GM18519 (cell line): ENCODE data around the gene ATP2A2.
"Not testable (repeated sequence)": the region's sequence is repeated elsewhere in the genome, so short reads cannot be mapped to it uniquely, and the experiment has no call there.

Experiments
- ATAC-seq: cut with Tn5 transposase; IDR thresholded peaks from one replicate; pipeline ENCODE4 v1.9.1; 2021; ENCODE audit warnings: mild to moderate bottlenecking, moderate library complexity; ENCODE audit not compliant: unreplicated experiment, low FRiP score

Gene ATP2A2

DNA sequence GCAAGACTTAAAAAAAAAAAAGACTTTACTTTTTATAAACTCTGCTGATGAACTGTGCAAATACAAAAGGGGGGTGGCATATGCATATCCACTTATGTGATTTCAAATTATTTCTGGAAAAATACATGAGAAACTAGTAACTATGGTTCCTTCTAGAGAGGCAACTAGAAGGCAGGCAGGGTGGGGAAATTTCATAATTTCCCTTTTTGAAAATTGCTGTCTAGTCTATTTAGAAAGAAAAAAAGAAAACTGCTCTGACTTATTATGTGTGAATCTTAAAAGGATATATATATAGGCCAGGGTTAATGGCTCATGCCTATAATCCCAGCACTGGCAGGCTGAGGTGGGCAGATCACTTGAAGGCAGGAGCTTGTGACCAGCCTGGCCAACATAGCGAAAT, 80.2 kb downstream of the ATP2A2 start:
- ATAC-seq = no peak

DNA sequence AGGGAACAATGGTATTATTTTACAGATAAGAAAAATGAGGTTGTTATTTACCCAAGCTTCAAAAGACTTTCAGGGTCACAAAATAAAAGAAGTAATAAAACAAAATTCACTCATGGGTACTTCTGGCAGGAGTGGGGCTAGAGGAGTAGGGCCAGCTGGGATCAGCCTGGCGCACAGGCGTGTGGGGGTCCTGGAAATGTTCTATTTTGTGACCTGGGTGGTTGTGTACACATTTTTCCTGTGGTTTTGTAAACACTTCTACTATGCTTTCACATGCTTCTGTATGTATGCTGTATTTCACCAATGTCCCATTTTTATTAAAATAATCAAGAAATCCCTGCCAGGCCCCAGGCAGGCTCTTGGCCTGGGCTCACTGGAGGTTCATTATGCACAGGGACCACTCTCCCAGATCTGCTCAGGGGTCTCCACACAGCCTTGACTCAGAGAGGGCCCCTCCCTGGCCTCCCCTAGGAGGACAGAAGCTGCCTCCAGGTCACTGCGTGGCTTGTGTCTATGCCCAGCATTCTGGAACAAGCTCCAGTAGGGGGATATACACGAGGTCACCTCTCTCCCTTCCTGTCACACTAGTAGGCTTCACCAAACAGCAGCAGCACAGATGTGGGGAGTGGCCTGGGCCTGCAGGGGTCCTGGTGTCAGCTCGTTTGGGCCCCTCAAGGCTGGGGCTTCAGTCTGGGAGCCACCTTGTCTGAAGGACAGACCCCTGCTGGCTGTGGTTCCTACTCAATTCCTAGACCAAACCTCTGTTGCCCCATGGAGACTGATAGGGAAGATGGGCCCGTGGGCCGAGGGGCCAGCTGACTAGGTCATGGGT, 84.7 kb downstream of the ATP2A2 start:
- ATAC-seq = no peak

GRCh38 chr12:110366321-110367142, 85.5 kb downstream of the ATP2A2 start:
- ATAC-seq = no peak

DNA sequence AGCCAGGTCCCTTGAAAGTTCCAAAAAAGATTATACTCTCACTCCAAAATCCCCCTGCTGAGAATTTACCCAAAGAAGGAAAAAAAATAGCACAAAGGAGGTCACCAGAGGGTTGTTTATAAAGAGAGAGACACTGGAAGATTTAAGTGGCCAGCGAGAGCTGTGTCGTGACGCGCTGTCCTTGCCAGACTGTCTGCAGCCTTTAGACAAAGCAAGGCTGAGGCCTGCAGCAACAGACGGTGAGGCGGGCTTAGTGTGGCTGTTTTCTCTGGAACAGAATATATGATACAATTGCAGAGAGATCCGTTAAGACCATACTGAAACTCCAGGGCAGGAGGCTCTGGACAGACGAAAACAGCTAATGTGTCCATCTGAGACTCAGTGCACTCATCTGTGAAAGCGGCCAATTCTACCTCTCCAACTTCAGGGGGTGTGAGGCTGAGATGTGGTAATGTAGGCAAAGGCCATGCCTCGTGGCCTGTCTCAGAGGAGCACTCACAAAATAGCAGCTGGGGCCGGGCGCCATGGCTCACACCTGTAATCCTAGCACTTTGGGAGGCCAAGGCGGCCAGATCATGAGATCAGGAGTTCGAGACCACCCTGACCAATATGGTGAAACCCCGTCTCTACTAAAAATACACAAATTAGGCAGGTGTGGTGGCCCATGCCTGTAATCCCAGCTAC, 86.3 kb downstream of the ATP2A2 start:
- no peak for ATAC-seq

DNA sequence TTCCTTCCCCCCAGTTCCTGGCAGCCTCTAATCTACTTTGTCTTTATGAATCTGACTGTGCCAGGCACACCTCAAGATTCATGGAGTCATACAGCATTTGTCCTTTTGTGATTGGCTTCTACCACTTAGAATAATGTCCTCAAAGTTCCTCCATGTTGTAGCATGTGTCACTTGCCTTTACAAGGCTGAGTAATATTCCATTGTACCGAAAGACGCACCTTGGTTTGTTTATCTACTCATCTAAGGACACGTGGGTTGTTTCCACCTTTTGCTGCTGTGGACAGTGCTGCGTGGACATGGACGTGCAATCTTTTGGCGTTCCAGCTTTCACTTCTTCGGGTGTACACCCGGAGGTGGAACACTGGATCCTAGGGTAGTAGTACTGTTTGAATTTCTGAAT, 88.9 kb downstream of the ATP2A2 start:
- ATAC-seq = no peak

GRCh38 chr12:110370732-110371231, 89.7 kb downstream of the ATP2A2 start:
- no peak for ATAC-seq

DNA sequence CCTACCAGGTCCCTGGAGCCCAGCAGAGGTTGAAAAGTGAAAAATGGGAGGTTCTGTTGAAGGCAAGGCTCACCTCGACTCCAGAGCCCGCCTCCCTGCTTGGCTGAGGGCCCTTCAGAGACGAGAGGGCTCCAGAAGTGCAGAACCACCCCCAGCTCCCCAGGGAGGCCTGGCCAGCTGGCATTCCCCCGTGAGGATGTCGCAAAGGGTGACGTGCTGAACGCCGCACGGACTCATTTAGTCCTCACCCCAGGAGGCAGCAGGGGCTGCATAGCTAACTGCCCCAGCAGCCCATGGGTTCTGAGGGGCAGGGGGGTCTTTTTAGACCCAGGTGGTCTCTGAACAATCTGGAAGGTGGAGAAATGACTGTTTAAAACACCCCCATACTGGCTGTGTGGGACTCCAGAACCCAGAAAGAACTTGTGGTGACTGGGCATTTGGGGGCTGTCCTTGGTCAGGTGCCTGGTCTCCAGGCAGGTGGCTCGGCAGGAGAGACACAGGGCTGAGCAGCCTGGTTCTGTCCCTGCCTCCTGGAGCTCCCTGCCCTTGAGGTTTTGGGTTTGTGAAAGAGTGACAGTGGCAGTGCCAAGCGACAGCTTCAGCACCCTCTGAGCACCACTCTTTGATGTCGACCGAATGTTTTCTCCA, 90.5 kb downstream of the ATP2A2 start:
- ATAC-seq = no peak

- ATAC-seq = no peak
Measured at GRCh38 chr12:110372056-110372425, 91.0 kb downstream of the ATP2A2 start.

- ATAC-seq = no peak
Measured at GRCh38 chr12:110373025-110373424, 92.0 kb downstream of the ATP2A2 start.

DNA sequence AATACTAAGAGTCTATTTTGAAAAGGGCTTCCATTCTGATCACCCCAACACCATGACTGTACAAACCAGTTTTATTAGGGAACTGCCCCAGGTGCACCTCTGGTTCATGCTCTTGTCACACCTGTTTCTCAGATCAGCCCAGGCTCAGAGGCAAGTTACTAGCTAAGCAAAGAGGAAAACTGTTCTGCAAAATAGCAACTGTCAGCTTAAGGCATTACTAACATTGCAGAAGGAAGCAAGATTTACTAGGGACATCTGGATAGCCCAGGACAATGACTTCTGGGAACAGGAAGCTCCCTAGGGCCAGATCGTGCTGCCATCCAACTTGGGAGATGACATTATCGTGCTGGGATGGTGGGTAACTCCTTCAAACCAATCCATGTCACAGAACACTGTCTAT, 92.4 kb downstream of the ATP2A2 start:
- ATAC-seq = no peak

DNA sequence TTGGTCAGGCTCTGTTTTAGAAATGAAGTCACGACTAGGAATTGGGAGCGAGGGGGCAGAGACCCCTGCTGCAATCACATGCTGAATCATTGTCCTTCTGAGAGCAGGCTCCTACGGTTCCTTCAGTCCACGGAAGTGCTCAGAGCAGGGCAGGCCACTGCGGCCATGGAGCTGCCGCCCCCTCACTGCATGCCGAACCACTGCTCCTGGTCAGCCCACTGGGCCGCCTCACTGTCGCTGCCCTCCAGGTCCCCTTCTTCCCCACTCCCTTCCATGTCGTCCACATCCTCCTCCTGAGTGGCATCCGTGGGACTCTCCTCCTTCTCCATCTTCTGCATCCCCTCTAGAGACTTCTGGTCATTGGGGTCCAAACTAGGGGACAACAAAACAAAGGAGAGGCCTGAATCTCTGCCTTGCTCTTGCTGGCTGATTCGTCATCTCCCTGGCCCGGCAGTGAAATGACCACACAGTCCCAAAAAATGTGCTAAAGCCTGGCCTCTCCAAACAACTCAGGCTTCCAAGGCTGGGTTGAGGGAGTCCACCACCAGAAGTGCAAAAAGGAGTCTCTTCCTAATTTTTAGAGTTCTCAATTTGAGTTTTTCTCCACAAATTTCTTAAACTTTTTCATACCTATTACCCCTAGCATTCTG, 93.0 kb downstream of the ATP2A2 start:
- no peak for ATAC-seq

- not testable (repeated sequence) for ATAC-seq
Measured at GRCh38 chr12:110378131-110378790, 97.2 kb downstream of the ATP2A2 start.

- ATAC-seq = no peak
Measured at GRCh38 chr12:110379197-110379596, 98.2 kb downstream of the ATP2A2 start.

DNA sequence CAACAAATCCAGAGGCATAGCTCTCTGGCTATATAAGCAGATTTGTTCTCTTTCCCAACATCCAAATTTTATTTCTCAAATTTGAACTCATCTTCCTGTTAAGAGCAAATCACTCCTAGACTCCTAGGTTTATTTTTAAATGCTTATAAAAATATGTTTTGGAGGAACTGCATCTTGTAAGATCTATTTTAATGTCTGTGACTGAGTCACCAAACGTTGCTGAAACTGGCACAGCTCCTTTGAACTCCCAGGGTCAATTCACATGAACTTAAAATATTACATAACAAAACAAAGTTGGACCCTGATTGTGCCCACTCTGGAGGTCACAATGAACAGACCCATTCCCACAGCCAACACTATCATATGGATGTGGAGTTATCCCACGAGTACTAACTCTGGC, 98.6 kb downstream of the ATP2A2 start:
- ATAC-seq = no peak

- no peak for ATAC-seq
Measured at GRCh38 chr12:110382683-110383082, 101.6 kb downstream of the ATP2A2 start.
